ENCODE measurements around the gene MTCL1. TPM values are rescaled to one million over a fixed set of nuclear protein-coding genes. Genes with fewer than 3 reads are reported as not detected.

The MTCL1 gene
- total RNA-seq, 1 experiment from 2014 or later = 3.8 TPM

- DNase-seq (ENCODE audit: low read depth, low spot score) = no peak
- in situ Hi-C loops (cut with HindIII; ENCODE audit: low pct_unique_long_range_greater_than_20kb, low sequenced_read_pairs) = no loop called here
Observed at GRCh38 chr18:8849696-8850095, 144.3 kb downstream of the MTCL1 start.

- in situ Hi-C loops (cut with HindIII; ENCODE audit: low pct_unique_long_range_greater_than_20kb, low sequenced_read_pairs) = no loop called here
- no peak for DNase-seq (ENCODE audit: low read depth, low spot score)
Observed at GRCh38 chr18:8851659-8852058, 146.3 kb downstream of the MTCL1 start.

- in situ Hi-C loops (cut with HindIII; ENCODE audit: low pct_unique_long_range_greater_than_20kb, low sequenced_read_pairs) = no loop called here
- DNase-seq (ENCODE audit: low read depth, low spot score) = no peak
Observed at GRCh38 chr18:8854550-8854949, 149.2 kb downstream of the MTCL1 start.

- in situ Hi-C loops (cut with HindIII; ENCODE audit: low pct_unique_long_range_greater_than_20kb, low sequenced_read_pairs) = no loop called here
- peak; percentile 65 for DNase-seq (ENCODE audit: low read depth, low spot score)
Observed at GRCh38 chr18:8854962-8855361, 149.6 kb downstream of the MTCL1 start.

- DNase-seq (ENCODE audit: low read depth, low spot score) = no peak
- in situ Hi-C loops (cut with HindIII; ENCODE audit: low pct_unique_long_range_greater_than_20kb, low sequenced_read_pairs) = no loop called here
Observed at GRCh38 chr18:8856212-8856611, 150.9 kb downstream of the MTCL1 start.

- no peak for DNase-seq (ENCODE audit: low read depth, low spot score)
- in situ Hi-C loops (cut with HindIII; ENCODE audit: low pct_unique_long_range_greater_than_20kb, low sequenced_read_pairs) = no loop called here
Observed at GRCh38 chr18:8856769-8857393, 151.5 kb downstream of the MTCL1 start.

GRCh38 chr18:8857806-8858205 is 152.4 kb downstream of the MTCL1 start:
- no peak for DNase-seq (ENCODE audit: low read depth, low spot score)
- in situ Hi-C loops (cut with HindIII; ENCODE audit: low pct_unique_long_range_greater_than_20kb, low sequenced_read_pairs) = no loop called here

- in situ Hi-C loops (cut with HindIII; ENCODE audit: low pct_unique_long_range_greater_than_20kb, low sequenced_read_pairs) = no loop called here
- no peak for DNase-seq (ENCODE audit: low read depth, low spot score)
Observed at GRCh38 chr18:8858888-8859511, 153.6 kb downstream of the MTCL1 start.

GRCh38 chr18:8860845-8861642 is 155.7 kb downstream of the MTCL1 start:
- no peak for DNase-seq (ENCODE audit: low read depth, low spot score)
- in situ Hi-C loops (cut with HindIII; ENCODE audit: low pct_unique_long_range_greater_than_20kb, low sequenced_read_pairs) = no loop called here

- no peak for DNase-seq (ENCODE audit: low read depth, low spot score)
- in situ Hi-C loops (cut with HindIII; ENCODE audit: low pct_unique_long_range_greater_than_20kb, low sequenced_read_pairs) = no loop called here
Observed at GRCh38 chr18:8863427-8863826, 158.1 kb downstream of the MTCL1 start.

GRCh38 chr18:8865934-8866333 is 160.6 kb downstream of the MTCL1 start:
- in situ Hi-C loops (cut with HindIII; ENCODE audit: low pct_unique_long_range_greater_than_20kb, low sequenced_read_pairs) = no loop called here
- no peak for DNase-seq (ENCODE audit: low read depth, low spot score)

- no peak for DNase-seq (ENCODE audit: low read depth, low spot score)
- in situ Hi-C loops (cut with HindIII; ENCODE audit: low pct_unique_long_range_greater_than_20kb, low sequenced_read_pairs) = no loop called here
Observed at GRCh38 chr18:8866679-8867078, 161.3 kb downstream of the MTCL1 start.

GRCh38 chr18:8868276-8868675 is 162.9 kb downstream of the MTCL1 start:
- DNase-seq (ENCODE audit: low read depth, low spot score) = no peak
- in situ Hi-C loops (cut with HindIII; ENCODE audit: low pct_unique_long_range_greater_than_20kb, low sequenced_read_pairs) = no loop called here

GRCh38 chr18:8868779-8869415 is 163.5 kb downstream of the MTCL1 start:
- in situ Hi-C loops (cut with HindIII; ENCODE audit: low pct_unique_long_range_greater_than_20kb, low sequenced_read_pairs) = no loop called here
- DNase-seq (ENCODE audit: low read depth, low spot score) = no peak

GRCh38 chr18:8869696-8870095 is 164.3 kb downstream of the MTCL1 start:
- no peak for DNase-seq (ENCODE audit: low read depth, low spot score)
- in situ Hi-C loops (cut with HindIII; ENCODE audit: low pct_unique_long_range_greater_than_20kb, low sequenced_read_pairs) = no loop called here

- DNase-seq (ENCODE audit: low read depth, low spot score) = no peak
- in situ Hi-C loops (cut with HindIII; ENCODE audit: low pct_unique_long_range_greater_than_20kb, low sequenced_read_pairs) = no loop called here
Observed at GRCh38 chr18:8870528-8870927, 165.2 kb downstream of the MTCL1 start.

GRCh38 chr18:8871489-8871888 is 166.1 kb downstream of the MTCL1 start:
- in situ Hi-C loops (cut with HindIII; ENCODE audit: low pct_unique_long_range_greater_than_20kb, low sequenced_read_pairs) = no loop called here
- DNase-seq (ENCODE audit: low read depth, low spot score) = no peak

- DNase-seq (ENCODE audit: low read depth, low spot score) = no peak
- in situ Hi-C loops (cut with HindIII; ENCODE audit: low pct_unique_long_range_greater_than_20kb, low sequenced_read_pairs) = no loop called here
Observed at GRCh38 chr18:8874872-8875271, 169.5 kb downstream of the MTCL1 start.

All from SK-MEL-5 (cell line).